GM18508 (cell line): ENCODE data around the gene KLHL4.
"Not testable (repeated sequence)": the region's sequence is repeated elsewhere in the genome, so short reads cannot be mapped to it uniquely, and the experiment has no call there.

Experiments
- ATAC-seq: cut with Tn5 transposase; IDR thresholded peaks from one replicate; pipeline ENCODE4 v1.9.1; 2021; ENCODE audit warnings: moderate number of reproducible peaks; ENCODE audit not compliant: insufficient read depth, unreplicated experiment

KLHL4 gene, protein sequence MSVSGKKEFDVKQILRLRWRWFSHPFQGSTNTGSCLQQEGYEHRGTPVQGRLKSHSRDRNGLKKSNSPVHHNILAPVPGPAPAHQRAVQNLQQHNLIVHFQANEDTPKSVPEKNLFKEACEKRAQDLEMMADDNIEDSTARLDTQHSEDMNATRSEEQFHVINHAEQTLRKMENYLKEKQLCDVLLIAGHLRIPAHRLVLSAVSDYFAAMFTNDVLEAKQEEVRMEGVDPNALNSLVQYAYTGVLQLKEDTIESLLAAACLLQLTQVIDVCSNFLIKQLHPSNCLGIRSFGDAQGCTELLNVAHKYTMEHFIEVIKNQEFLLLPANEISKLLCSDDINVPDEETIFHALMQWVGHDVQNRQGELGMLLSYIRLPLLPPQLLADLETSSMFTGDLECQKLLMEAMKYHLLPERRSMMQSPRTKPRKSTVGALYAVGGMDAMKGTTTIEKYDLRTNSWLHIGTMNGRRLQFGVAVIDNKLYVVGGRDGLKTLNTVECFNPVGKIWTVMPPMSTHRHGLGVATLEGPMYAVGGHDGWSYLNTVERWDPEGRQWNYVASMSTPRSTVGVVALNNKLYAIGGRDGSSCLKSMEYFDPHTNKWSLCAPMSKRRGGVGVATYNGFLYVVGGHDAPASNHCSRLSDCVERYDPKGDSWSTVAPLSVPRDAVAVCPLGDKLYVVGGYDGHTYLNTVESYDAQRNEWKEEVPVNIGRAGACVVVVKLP

DNA sequence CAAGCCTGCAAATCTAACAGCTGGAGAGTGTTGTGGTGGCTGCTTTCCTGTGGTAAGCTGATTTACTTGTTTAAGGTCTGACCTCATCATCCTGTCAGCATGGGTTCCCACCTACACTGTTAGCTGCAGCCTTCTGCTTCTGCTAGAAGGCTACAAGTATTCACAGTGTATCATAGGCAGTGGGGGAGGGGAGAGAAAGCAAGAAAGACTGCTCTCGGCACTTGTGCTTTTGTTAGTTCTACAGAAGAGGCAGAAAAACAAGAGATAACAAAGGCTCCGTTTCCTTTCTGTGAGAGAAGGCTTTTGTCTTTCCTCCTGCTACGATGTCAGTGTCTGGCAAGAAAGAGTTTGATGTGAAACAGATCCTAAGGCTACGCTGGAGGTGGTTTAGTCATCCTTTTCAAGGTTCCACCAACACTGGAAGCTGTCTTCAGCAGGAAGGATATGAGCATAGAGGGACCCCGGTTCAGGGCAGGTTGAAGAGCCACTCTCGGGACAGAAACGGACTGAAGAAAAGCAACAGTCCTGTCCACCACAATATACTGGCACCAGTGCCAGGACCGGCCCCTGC lies at the start of gene KLHL4:
KLHL4 (plus strand) TSS at position 232 of the 571 bp plus-strand sequence; CDS start at position 324, 92 bp downstream.
- ATAC-seq: no peak

DNA sequence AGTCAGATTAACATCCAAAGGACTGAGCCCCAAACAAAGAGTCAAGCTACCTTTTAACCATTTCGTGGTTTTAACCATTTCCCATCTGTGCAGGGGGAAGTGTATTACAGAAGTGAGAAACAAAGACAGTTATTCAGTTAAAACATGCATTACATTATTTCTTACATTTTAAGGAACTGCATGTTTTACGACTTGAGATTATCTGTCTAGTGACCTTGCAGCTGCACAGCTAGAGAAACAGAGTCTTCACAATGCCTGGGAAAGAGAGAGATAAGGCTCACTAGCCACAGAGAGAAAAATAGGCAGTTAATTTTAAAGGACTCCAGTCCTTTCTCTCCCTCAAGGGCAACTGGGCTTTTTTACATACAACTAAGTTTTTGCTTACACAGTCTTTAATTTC lies 48.7 kb upstream of the KLHL4 start:
- no peak for ATAC-seq

DNA sequence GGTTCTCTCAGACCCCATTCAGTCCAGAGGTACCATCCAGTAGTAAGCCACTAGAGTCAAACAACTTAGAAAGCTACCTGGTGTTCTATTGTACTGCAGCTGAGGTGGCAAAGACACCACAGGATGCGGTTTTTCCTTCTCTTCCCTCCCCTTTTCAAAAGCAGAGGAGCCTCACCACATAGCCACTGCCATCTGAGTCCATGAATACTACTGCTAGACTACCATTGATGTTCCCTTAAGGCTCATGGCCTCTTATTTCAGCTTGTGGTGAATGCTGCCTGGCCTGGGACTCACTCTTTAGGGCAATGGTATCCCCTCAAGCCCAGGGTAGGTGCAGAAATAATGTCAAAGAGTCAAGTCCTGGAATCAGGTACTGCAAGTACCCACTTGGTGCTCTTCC lies 41.8 kb upstream of the KLHL4 start:
- ATAC-seq: no peak

DNA sequence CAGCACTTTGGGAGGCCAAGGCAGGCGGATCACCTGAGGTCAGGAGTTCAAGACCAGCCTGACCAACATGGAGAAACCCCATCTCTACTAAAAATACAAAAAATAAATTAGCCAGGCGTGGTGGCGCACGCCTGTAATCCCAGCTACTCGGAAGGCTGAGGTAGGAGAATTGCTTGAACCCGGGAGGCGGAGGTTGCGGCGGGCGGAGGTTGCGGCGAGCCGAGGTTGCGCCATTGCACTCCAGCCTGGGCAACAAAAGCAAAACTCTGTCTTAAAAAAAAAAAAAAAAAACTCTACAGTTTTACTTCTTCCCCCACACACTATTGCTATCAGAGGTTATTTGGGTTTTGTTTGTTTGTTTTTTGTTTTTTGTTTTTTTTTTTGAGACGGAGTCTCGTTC lies 38.9 kb upstream of the KLHL4 start:
- ATAC-seq: not testable (repeated sequence)

DNA sequence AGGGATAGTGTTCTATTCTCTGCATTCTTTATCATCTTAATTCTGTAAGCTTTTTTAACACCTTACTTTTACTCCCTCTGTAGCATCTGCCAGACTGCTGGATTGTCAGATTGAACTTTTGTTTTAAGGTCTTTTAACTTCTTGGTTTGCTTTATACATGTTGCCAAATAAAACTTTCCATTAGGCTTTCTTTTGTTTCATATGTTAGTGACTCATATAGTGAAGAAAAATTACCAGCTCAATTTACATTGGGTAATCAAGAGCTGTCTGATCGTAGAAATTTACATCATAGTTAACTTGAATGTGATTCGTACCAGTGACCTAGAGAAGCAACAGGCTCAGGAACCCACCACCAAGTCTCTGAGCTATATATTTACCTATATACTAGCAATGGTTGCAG lies 28.5 kb upstream of the KLHL4 start:
- ATAC-seq: no peak

DNA sequence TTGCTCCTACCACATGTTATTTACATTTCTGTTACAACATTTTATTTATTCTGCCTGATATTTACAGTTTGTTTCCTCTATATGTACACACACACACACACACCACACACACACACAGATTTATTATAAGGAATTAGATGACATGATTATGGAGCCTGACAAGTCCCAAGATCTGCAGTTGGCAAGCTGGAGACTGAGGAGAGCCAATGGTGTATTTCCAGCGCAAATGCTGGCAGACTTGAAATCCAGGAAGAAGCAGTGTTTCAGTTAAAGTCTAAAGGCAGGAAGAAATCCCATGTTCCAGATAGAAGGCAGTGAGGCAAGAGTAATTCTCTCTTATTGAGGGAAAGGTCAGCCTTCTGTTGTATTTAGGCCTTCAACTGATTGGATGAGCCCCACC lies 1.8 kb upstream of the KLHL4 start:
- no peak for ATAC-seq

DNA sequence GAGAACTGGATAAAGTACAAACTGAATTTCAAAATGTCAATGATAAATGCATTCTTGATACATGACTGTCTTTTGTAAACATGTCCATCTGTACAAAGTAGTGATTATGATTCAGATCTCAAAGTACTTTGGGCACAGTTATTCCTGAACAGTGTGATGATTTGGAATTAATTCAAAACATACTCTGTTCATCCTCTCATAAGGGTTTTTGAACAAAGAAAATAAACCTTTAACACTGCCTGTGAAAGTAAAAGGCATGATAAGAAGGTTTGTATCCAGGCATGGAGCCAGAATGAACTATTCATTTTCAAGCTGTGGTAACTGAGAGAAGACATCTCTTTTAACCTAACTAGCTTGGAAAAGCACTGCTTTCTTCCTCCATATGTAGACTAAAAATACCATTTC lies 883 bp upstream of the KLHL4 start:
- no peak for ATAC-seq

DNA sequence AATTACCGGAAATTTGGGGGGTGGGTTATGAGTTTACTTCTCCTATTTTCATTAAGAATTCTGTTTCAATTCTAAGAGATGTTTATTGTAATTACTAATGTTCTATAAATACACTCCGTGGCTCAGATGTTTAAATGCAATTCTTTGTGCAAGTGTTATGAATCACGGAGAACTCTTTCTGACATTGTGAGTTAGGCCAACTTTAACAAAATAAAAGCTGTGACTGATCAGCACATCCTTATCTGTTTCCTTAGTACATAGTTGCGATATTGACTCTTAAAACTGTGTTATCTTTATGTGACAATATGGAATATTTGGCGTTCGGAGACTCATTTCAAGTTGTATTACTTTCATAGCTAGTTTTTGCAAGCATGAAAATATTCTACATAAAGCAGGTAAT lies 902 bp downstream of the KLHL4 start:
- ATAC-seq: no peak

DNA sequence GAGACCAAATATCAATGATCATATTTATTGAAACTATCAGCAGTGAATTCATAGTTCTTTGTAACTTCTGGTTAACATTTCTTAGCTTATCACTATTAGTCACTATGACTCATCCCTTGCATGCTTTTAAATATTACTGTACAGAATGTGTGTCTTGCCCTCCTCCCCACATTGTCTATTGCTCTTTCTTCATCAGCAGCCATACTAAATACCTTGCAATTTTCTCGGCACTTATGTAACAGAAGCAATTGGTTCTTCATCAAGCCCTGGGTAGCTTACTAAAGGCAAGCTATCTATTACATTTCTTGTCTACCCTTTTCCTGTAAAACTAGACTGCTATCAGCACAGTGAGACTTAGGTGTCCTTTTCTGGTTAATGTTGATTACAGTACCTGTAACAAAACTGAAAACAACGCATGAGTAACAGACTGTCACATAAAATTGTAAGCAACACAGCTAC lies 8.2 kb downstream of the KLHL4 start:
- no peak for ATAC-seq

DNA sequence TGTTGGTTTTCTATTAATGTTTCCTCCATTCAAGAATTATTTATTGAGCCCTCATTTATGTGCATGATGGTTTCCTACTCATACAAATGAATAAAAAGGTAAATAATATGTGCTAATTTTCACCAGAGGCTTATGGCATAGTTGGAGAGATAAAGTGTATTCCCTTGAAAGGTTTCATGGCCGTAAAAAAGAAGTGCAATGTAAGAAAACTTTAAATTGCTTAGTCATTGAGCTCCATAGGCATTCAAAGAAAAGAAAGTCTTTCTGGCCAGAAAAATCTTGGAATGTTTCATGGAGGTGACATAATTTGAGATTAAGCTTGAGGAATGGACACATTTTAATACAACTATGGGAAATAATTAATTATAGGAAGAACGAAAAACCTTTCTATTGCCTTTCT lies 8.7 kb downstream of the KLHL4 start:
- no peak for ATAC-seq

DNA sequence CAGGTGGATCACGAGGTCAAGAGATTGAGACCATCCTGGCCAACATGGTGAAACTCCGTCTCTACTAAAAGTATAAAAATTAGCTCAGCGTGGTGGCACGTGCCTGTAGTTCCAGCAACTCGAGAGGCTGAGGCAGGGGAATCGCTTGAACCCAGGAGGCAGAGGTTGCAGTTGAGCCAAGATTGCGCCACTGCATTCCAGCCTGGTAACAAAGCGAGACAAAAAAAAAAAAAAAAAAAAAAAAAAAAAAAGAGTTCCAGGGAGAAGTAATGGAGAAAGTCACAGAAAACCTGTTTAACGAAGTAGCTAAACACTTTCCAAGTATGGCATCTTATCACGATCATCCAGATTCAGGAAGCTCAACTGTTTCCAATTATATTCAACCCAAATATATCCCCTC lies 10.9 kb downstream of the KLHL4 start:
- ATAC-seq: no peak

DNA sequence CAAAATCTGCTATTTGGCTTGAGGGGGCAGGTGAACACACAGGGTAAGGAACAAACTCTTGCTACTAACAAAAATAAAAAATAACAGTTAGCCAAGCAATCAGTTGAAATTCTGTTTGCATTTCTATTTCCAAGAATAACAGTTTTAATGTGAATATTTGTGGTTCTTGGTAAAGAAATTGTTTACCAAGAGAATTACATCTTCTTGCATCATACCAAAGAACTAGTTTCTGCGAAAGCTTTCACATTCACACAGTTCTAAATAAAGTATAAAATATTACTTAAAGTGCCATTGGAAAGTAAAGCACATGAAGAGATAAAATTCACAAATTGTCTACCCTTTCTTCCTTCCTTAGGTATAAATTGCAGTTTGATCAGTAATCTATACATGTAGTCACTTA lies 54.4 kb downstream of the KLHL4 start:
- ATAC-seq: no peak

DNA sequence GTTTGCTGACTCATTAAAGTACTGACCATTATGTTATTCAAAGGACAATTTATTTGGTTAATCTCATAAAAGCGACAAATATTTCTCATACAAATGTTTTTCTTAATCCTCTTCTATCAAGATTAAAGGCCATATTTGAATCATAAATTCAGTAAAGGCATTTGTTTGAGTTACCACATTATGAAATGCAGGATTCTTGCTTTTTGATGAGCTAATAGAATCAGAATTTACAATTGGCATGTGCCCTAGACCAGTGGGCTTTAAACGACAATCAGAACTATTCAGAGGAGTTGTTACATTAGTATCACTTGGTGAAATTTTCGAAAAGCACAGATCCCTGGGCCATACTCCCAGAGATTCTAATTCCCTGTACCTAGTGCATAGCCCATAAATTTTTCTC lies 55.3 kb downstream of the KLHL4 start:
- no peak for ATAC-seq

DNA sequence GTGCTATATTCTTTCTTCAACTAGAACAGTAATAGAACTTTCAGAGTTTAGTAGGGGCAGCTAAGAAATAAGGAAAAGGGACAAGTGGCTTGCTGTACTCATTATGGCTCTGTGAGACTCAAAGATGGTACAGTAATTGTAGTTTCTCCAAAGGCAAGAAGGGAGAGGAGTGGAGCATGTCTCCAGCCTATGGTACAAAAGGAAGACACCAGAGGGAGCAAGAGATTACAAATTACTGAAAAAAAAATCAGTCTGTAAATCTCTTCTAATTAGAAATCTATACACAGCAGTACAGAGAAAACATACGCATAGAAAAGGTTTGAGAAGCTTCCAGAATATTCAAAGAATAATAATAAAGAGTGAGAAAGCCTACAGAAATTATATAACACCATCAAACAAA lies 61.4 kb downstream of the KLHL4 start:
- ATAC-seq: no peak

DNA sequence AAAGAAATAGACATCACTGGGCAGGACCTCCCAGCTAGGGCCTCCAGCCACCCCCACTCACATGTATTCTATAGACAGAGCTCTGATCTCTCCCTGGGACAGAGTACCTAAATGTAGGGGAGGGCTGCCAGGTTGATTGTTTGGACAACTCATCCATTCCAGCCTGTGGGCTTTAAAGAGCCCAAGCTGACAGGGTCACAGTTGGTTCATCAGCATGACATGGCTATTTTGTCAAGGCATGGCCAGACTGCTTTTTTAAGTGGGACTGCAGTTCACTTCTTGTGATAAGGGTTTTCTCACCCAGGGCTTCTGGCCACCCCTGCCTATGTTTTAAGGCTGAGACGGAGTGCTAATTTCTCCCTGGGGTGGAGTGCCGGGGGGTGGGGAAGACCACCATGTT lies 63.3 kb downstream of the KLHL4 start:
- no peak for ATAC-seq

DNA sequence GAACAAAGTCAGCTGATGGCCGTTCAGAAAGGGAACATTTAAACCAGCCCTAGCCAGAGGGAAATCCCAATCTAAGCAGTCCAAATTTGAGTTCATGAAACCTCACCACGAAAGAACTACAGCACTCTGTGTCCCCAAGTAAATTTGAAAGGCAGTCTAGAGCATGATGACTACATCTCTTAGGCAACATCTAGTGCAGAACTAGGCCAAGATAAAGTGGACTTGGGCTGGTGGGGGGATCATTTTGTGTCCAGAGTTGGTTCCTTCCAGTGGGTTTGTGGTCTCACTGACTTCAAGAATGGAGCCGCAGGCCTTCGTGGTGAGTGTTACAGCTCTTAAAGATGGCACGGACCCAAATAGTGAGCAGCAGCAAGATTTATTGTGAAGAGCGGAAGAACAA lies 64.9 kb downstream of the KLHL4 start:
- no peak for ATAC-seq

DNA sequence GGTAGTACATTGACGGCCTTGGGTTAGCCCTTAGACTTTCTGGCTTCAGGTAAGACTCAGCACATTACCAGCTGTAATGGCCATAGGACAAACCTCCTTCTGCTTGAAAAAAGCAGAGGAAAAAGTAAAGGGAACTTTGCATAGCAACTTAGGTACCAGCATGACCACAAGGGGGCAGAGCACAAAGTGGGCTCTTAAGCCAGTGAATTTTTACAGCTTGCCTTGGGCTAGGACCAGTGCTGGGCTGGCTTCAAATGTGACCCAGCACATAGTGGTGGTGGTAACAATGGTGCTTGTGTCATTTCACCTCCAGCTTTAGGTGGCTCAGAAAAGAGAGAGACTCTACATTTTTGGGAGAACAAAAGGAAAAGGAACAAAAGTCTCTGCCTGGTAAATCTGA lies 66.1 kb downstream of the KLHL4 start:
- ATAC-seq: no peak

DNA sequence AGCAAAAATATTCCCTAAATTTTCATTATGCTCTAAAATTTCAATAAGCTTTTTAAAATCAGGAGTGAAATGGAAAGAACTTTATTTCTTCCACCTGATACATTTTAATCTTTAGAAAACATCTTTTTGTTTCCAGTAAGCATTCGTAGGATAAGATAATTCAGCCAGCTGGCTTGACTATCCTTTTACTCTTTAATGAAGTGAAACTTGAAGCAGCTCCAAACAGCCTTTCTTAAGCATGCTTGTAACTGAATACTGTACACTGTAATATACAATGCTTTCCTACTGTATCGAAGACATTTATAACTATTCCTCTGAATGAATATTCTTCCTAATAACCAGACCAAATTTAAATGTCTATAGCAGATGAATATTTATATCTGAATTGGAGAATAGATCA lies 98.8 kb downstream of the KLHL4 start:
- ATAC-seq: no peak

DNA sequence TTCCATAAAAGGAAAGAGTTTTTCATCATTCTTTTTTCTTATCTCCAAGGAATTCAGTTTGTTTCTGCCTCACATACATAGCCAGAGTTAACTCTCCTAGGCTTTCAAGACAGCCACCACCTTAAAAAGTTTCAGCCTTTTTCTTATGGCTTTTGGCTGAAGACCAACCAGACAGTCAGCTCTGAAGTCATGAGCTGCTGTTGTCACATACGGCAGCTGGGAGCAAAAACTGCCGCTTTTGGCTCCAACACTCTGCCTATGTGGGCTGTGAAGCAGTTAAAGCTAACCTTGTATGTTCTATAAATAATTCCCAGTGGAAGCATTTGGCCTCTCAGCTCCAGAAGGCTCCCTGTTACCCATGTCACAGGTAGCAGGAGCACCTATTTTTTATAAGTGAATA lies 104.1 kb downstream of the KLHL4 start:
- ATAC-seq: no peak

DNA sequence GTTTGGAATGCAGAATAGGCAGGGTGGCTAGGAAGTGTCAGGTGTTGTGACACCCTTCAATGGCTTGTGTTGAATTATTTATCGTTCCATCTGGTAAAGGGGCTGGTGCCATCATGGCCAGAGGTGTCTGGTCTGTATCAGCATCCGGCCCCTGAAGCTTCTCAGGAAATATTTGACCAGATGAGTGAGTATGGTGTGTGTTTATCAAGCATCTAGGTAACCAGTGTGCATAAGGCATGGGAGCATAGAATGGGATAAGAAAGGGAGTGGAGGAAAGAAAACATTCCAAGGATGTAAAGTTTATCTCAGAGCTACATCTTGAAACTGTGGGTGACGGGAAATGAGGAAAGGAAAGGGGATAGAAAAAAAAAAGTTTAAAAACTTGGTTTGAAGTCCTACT lies 109.4 kb downstream of the KLHL4 start:
- no peak for ATAC-seq

DNA sequence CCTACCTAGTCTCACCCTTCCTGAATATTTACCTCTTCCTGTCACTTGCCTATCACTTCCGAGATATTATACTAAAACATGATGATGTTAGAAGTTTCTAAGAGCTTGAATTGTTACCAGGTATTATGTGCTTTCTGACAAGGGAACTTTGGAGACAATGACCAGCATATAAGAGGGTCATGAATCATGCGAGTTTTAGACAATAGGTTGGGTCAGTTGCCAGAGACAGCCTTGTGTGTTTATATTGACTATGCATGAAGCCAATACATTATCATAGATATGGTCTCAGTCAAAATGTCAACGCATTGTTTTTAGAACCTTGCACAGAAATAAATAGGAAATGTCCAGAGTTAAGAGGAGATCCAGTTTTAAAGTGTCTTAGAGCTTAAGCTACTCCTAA lies 116.8 kb downstream of the KLHL4 start:
- ATAC-seq: no peak
